ENCODE data around the gene TPK1. TPM values are rescaled to one million over a fixed set of nuclear protein-coding genes. Genes with fewer than 3 reads are reported as not detected.

Gene TPK1
- total RNA-seq, 1 donor from 2014 or later, result 20.0 TPM

GRCh38 chr7:144547888-144548287, 288.0 kb downstream of the TPK1 start:
- CTCF ChIA-PET, result no interaction called here
- no peak for DNase-seq
- Mint-ChIP-seq H3K27ac (no peak overlapping the region), H3K36me3 (ENCODE audit: low read depth) (peaks cover 36% of the 10 kb centered on the region), H3K9me3 (no peaks in the 10 kb centered on the region), H3K4me3 (no peak overlapping the region), H3K27me3 (no peaks in the 10 kb centered on the region), H3K4me1 (no peaks in the 10 kb centered on the region)
- POLR2A ChIA-PET, result no interaction called here
- ATAC-seq (ENCODE audit: low read depth), result no peak
- intact Hi-C loops (cut with micrococcal nuclease), result no loop called here
- TF ChIP-seq CTCF (IDR thresholded peaks at IDR 0.05), result no peak

- Mint-ChIP-seq H3K4me1 (no peaks in the 10 kb centered on the region), H3K4me3 (no peak overlapping the region), H3K27ac (no peak overlapping the region), H3K9me3 (no peaks in the 10 kb centered on the region), H3K27me3 (no peaks in the 10 kb centered on the region), H3K36me3 (ENCODE audit: low read depth) (peaks cover 41% of the 10 kb centered on the region)
- no peak for TF ChIP-seq CTCF (IDR thresholded peaks at IDR 0.05)
- DNase-seq (no peak), ATAC-seq (ENCODE audit: low read depth) (no peak)
- CTCF ChIA-PET, result no interaction called here
- intact Hi-C loops (cut with micrococcal nuclease), result no loop called here
- POLR2A ChIA-PET, result interaction anchor here (0.6 kb wide), 1 partner anchor 848 kb away, joined by 4 read pairs; no protein-coding TSS in a partner anchor
Observed at GRCh38 chr7:144546782-144547181, 289.1 kb downstream of the TPK1 start.

- Mint-ChIP-seq H3K36me3 (ENCODE audit: low read depth) (peaks cover 47% of the 10 kb centered on the region), H3K27ac (no peak overlapping the region), H3K4me1 (no peaks in the 10 kb centered on the region), H3K9me3 (no peaks in the 10 kb centered on the region), H3K27me3 (no peaks in the 10 kb centered on the region), H3K4me3 (no peak overlapping the region)
- TF ChIP-seq CTCF (IDR thresholded peaks at IDR 0.05), result no peak
- ChIA-PET POLR2A (no interaction called here), CTCF (no interaction called here)
- no peak for ATAC-seq (ENCODE audit: low read depth)
- intact Hi-C loops (cut with micrococcal nuclease), result no loop called here
- no peak for DNase-seq
Observed at GRCh38 chr7:144545330-144545729, 290.5 kb downstream of the TPK1 start.

- H3K9me3 Mint-ChIP-seq, result peaks cover 7% of the 10 kb centered on the region
- H3K4me1 Mint-ChIP-seq, result no peaks in the 10 kb centered on the region
- ChIA-PET POLR2A (no interaction called here), CTCF (no interaction called here)
- no peak for TF ChIP-seq CTCF (IDR thresholded peaks at IDR 0.05)
- intact Hi-C loops (cut with micrococcal nuclease), result no loop called here
- ATAC-seq (ENCODE audit: low read depth), result no peak
- H3K27ac Mint-ChIP-seq, result no peak overlapping the region
- no peak overlapping the region for H3K4me3 Mint-ChIP-seq
- no peaks in the 10 kb centered on the region for H3K27me3 Mint-ChIP-seq
- no peak for DNase-seq
- H3K36me3 Mint-ChIP-seq (ENCODE audit: low read depth), result peaks cover 35% of the 10 kb centered on the region
Observed at GRCh38 chr7:144534655-144535395, 301.0 kb downstream of the TPK1 start.

GRCh38 chr7:144534196-144534595, 301.7 kb downstream of the TPK1 start:
- H3K36me3 Mint-ChIP-seq (ENCODE audit: low read depth), result peaks cover 33% of the 10 kb centered on the region

More at GRCh38 chr7:144534196-144534595, 301.7 kb downstream of the TPK1 start:
- no peak overlapping the region for H3K27ac Mint-ChIP-seq
- no peak overlapping the region for H3K4me3 Mint-ChIP-seq
- DNase-seq, result no peak
- no peak for TF ChIP-seq CTCF (IDR thresholded peaks at IDR 0.05)
- intact Hi-C loops (cut with micrococcal nuclease), result no loop called here
- ChIA-PET CTCF (no interaction called here), POLR2A (no interaction called here)
- ATAC-seq (ENCODE audit: low read depth), result no peak
- no peaks in the 10 kb centered on the region for H3K27me3 Mint-ChIP-seq
- no peaks in the 10 kb centered on the region for H3K4me1 Mint-ChIP-seq
- H3K9me3 Mint-ChIP-seq, result peaks cover 7% of the 10 kb centered on the region
